Muscle of arm (tissue), 12 donors: ENCODE measurements around the gene SEMA5B. TPM values are rescaled to one million over a fixed set of nuclear protein-coding genes. Genes with fewer than 3 reads are reported as not detected.
A peak's percentile ranks its signal among the peaks of the same experiment; 100 is the strongest.

ENCODE experiments used
- DNase-seq: peaks from one replicate; pipeline ENCODE4 v3.0.0-alpha.2; 2013
- polyA plus RNA-seq, 12 donors: library from polyadenylated mRNA; unstranded; fragments of 120-200 nt; gene quantifications; one replicate each; pipeline ENCODE4 v1.2.1, GENCODE V29; 2013; ENCODE audit not compliant: insufficient read length in 12 of 12

SEMA5B gene
- polyA plus RNA-seq, 12 donors: 13.4 to 46.2 (median 24.6) TPM; not detected in 1

DNA sequence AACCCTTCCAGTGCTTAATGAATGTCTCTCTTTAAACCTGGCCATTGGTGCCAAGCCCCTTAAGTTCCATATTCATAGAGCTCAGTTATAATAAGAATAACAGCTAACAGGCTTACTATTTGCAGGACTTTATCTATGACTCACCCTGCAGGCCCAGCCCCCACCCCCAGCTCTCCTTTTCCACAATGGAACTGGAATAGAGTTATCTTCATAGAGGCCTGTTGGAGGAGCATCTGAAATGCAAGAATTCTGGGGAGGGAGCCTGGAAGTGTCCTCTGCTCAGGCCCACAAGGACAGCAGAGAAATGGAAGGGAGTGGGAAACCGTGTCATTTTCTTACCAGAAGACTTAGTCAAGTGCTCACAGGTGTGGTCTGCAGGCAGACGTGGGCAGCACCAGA, 52.8 kb downstream of the SEMA5B start:
- no peak for DNase-seq

GRCh38 chr3:122973893-122974615, 53.5 kb downstream of the SEMA5B start:
- no peak for DNase-seq

- no peak for DNase-seq
Measured at GRCh38 chr3:122972141-122972540, 55.4 kb downstream of the SEMA5B start.

- peak; percentile 69 for DNase-seq
Measured at GRCh38 chr3:122969585-122970469, 57.7 kb downstream of the SEMA5B start.

- no peak for DNase-seq
Measured at GRCh38 chr3:122967765-122968164, 59.8 kb downstream of the SEMA5B start.

GRCh38 chr3:122967356-122967755, 60.2 kb downstream of the SEMA5B start:
- no peak for DNase-seq

GRCh38 chr3:122966045-122966444, 61.5 kb downstream of the SEMA5B start:
- no peak for DNase-seq

DNA sequence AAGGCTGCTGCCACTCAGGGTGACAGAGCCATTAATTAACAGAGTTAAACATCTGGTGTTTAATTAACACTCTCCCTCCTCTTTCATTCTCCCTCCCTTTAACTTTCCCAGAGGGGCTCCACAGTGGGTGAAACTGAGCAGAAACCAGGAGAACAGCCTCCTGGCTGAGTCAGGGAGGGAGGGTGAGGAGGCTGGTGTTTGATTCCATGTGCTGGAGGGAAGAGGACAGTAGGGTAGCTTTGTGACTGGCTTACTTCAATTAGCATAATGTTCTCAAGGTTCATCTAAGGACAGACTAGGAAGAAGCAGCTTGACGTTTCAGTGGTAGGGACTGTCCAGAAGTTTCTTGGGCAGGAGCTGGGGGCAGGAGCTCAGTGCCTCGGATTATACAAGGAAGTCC, 62.8 kb downstream of the SEMA5B start:
- DNase-seq: no peak

GRCh38 chr3:122962149-122962548, 65.4 kb downstream of the SEMA5B start:
- no peak for DNase-seq

DNA sequence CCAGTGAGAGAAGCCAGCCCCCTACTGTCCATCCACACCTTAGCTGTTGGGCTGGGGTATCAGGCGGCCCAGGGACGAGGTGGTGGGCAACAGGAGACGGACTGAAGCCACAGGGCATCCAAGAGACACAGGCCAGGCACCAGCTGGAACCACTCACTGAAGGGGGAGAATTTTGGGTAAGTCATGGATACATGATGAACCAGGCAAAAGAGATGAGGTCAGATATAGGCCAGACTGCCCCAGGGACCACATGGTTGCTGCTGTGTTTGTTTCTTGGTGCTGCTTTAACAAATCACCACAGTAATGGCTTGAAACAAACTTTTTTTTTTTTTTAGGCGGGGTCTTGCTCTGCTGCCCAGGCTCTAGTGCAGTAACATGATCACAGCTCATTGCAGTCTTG, 66.4 kb downstream of the SEMA5B start:
- no peak for DNase-seq

DNA sequence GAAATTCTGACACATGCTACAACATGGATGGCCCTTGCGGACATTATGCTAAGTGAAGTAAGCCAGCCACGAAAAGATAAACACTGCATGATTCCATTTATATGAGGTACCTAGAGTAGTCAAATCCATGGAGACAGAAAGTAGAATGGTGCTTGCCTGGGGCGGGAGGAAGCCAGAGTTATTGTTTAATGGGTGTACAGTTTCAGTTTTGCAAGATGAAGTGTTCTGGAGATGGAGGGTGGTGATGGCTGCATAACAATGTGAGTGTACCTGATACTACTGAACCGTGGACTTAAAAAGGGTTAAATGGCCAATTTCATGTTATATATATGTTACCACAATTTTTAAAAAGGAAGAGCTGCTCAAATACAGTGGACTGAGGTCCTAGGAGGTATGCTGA, 66.9 kb downstream of the SEMA5B start:
- no peak for DNase-seq

DNA sequence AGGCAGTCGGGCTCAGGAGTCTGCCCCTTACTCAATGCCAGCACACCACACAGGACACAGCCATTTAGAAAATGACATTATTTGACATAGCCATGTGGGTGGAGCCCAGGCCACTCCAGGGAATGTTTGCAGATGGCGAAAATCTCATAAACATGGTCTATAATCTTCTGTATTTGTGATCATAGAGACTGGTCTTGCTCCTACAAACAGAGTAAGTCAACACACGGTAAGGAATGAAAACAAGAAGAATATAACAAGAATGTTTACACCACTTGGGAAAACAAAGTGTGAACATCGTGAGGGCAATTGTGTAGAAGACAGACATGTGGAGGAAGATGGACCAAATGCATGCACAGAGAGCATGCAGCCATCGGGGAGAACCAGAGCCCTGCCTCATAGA, 68.2 kb downstream of the SEMA5B start:
- DNase-seq: no peak

- DNase-seq: peak; percentile 56
Measured at GRCh38 chr3:122957707-122958689, 69.6 kb downstream of the SEMA5B start.

GRCh38 chr3:122956693-122957455, 70.7 kb downstream of the SEMA5B start:
- DNase-seq: no peak

DNA sequence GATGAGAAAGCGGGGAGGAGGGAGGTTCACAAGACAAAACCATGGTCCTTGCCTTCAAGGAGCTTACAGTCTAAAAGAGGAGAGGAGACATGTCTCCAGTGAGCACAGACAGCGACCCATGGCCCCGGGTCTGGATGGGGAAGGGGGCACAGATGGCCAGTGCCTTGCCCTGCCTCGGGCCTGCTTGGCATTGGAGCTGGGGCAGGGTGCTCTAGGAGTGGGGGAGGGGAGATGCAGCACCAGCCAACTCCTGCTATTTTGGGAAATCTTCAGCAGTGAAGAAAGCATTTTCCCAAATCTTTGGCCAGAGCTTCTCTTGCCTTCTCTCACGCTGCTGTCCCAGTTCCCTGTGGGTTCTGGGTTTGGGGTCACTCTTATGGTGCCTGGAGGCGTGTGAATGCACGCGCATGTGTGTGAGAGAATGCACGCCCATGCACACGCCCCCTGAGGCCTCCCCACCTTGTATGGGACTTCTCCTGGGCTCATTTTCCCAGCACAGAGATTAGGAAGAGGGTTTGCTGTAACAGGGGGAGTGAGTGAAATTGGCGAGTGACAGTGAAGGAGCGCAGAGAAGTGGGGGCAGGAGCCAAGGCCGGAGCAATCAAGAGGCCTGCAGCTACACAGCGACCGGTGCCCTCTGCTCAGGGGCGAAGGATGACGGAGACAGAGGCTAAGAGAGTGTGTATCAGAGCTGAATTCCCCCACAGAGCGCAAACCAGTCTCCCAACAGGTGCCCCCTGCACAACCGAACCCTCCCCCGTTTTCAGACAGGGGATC, 71.5 kb downstream of the SEMA5B start:
- no peak for DNase-seq

- DNase-seq: no peak
Measured at GRCh38 chr3:122952520-122952919, 75.0 kb downstream of the SEMA5B start.

GRCh38 chr3:122948408-122948807, 79.2 kb downstream of the SEMA5B start:
- DNase-seq: no peak

DNA sequence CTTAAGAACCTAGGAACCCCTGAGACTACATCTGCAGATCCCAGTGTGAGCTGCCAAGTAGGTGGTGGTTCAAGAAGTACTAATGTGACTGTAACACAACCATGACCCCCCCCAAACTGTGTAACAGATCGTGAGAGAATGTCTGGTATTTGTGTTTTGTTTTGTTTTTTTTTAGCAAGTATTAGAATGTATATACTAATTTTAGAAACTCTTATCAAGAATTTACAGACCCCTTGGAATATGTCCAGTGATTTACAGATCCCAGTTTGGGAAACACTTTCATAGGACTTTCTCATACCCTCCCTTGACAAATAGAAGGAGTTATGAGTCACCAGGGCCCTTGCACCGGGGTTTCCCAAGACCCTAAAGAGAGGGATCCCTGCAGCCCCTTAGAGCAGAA, 79.8 kb downstream of the SEMA5B start:
- DNase-seq: no peak

- DNase-seq: no peak
Measured at GRCh38 chr3:122947196-122947595, 80.4 kb downstream of the SEMA5B start.

DNA sequence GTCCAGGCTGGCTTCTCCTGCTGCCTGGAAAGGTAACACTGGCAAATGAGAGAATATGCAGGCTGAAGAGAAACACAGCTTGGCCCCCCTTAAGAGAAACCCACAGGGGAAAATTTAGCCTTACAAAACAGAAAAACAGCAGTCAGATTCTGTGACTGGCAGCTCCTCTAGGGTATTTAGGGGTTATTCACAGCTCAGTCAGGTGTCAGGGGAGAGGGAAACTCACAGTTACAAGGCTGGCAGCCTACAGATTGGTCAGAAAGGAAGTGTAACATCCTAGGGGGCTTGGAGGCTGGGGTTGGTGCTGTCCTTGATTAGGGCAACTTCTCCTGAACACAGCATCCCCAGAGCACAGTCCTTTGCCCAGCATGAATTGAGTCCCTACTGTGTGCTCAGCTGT, 81.4 kb downstream of the SEMA5B start:
- no peak for DNase-seq
